SJCRH30 (cell line): ENCODE measurements around the gene FN3K. TPM values are rescaled to one million over a fixed set of nuclear protein-coding genes. Genes with fewer than 3 reads are reported as not detected.
A peak's percentile ranks its signal among the peaks of the same experiment; 100 is the strongest.

Experiments used
- DNase-seq, 2 experiments: peaks; one replicate each; pipeline ENCODE4 v3.0.0-alpha.2; 2015 to 2020
- H3K27ac ChIP-seq: fragments of 250-450 bp; sonication (Bioruptor Pico); 2 replicates; pipeline ENCODE4 v1.5.1; 2020; ENCODE audit warnings: mild to moderate bottlenecking, moderate library complexity
- H3K27me3 ChIP-seq: fragments of 250-450 bp; sonication (Bioruptor Pico); 2 replicates; pipeline ENCODE4 v1.5.1; 2020; ENCODE audit warnings: mild to moderate bottlenecking, moderate library complexity
- H3K36me3 ChIP-seq: fragments of 250-450 bp; sonication (Bioruptor Pico); 2 replicates; pipeline ENCODE4 v1.5.1; 2020; ENCODE audit warnings: mild to moderate bottlenecking, moderate library complexity
- H3K4me1 ChIP-seq: fragments of 250-450 bp; sonication (Bioruptor Pico); 2 replicates; pipeline ENCODE4 v1.5.1; 2020; ENCODE audit warnings: mild to moderate bottlenecking, moderate library complexity
- H3K4me3 ChIP-seq: fragments of 250-450 bp; sonication (Bioruptor Pico); 2 replicates; pipeline ENCODE4 v1.5.1; 2020; ENCODE audit warnings: mild to moderate bottlenecking, moderate library complexity
- H3K9me3 ChIP-seq: fragments of 250-450 bp; sonication (Bioruptor Pico); replicated peaks from 2 replicates; pipeline ENCODE4 v1.5.1; 2020; ENCODE audit warnings: mild to moderate bottlenecking, moderate library complexity
- total RNA-seq: library from RNA; depleted of rRNA; stranded (reverse); fragments of >200 nt; shearing (Covaris generic); gene quantifications from 2 replicates; pipeline ENCODE4 v1.2.3, GENCODE V29; 2014

Gene FN3K
- total RNA-seq, 1 experiment from 2014 or later, result 2.1 TPM

GRCh38 chr17:82713071-82713723 lies 22.2 kb upstream of the FN3K start:
- Histone ChIP-seq H3K27ac (no peak overlapping the region), H3K4me1 (peaks cover 23% of the 10 kb centered on the region), H3K9me3 (no peaks in the 10 kb centered on the region), H3K36me3 (no peaks in the 10 kb centered on the region; the same call in 1 of the 2 replicates), H3K4me3 (no peak overlapping the region), H3K27me3 (no peaks in the 10 kb centered on the region)
- no peak for DNase-seq

- H3K9me3 ChIP-seq, result no peaks in the 10 kb centered on the region
- peak within 1 kb of the TSS; percentile 70 for H3K27ac ChIP-seq
- H3K36me3 ChIP-seq, result peaks cover 27% of the 10 kb centered on the region
- H3K4me1 ChIP-seq, result peaks cover 3% of the 10 kb centered on the region
- DNase-seq, result peak; percentile 100
- peak within 1 kb of the TSS; percentile 93 for H3K4me3 ChIP-seq
- no peaks in the 10 kb centered on the region for H3K27me3 ChIP-seq
Observed at GRCh38 chr17:82716203-82717010, 19.0 kb upstream of the FN3K start, which contains the start of gene FN3KRP. TSS of gene FN3KRP (plus strand) at chr17:82716706. CDS start at chr17:82716756, 50 bp downstream.

- H3K27ac ChIP-seq, result no peak overlapping the region
- no peaks in the 10 kb centered on the region for H3K9me3 ChIP-seq
- no peak for DNase-seq
- peaks cover 3% of the 10 kb centered on the region for H3K4me1 ChIP-seq
- H3K27me3 ChIP-seq, result no peaks in the 10 kb centered on the region
- H3K36me3 ChIP-seq, result peaks cover 47% of the 10 kb centered on the region
- H3K4me3 ChIP-seq, result no peak overlapping the region
Observed at GRCh38 chr17:82718986-82719685, 16.3 kb upstream of the FN3K start.

- Histone ChIP-seq H3K4me3 (no peak overlapping the region), H3K27me3 (no peaks in the 10 kb centered on the region)
Observed at GRCh38 chr17:82720204-82720603, 15.2 kb upstream of the FN3K start.

GRCh38 chr17:82722341-82723013 lies 12.9 kb upstream of the FN3K start:
- H3K27ac ChIP-seq, result no peak overlapping the region
- peaks cover 3% of the 10 kb centered on the region; the same call in 1 of the 2 replicates for H3K4me1 ChIP-seq
- peaks cover 74% of the 10 kb centered on the region for H3K36me3 ChIP-seq
- no peaks in the 10 kb centered on the region for H3K9me3 ChIP-seq
- H3K4me3 ChIP-seq, result no peak overlapping the region
- DNase-seq, result no peak
- H3K27me3 ChIP-seq, result no peaks in the 10 kb centered on the region

More at GRCh38 chr17:82720204-82720603, 15.2 kb upstream of the FN3K start:
- DNase-seq, result no peak
- Histone ChIP-seq H3K4me1 (peaks cover 3% of the 10 kb centered on the region), H3K9me3 (no peaks in the 10 kb centered on the region), H3K36me3 (peaks cover 55% of the 10 kb centered on the region), H3K27ac (no peak overlapping the region)

GRCh38 chr17:82723169-82723807 lies 12.1 kb upstream of the FN3K start:
- H3K27ac ChIP-seq, result no peak overlapping the region
- no peaks in the 10 kb centered on the region for H3K27me3 ChIP-seq
- H3K4me3 ChIP-seq, result no peak overlapping the region
- no peaks in the 10 kb centered on the region for H3K9me3 ChIP-seq
- H3K36me3 ChIP-seq, result peaks cover 82% of the 10 kb centered on the region
- no peaks in the 10 kb centered on the region for H3K4me1 ChIP-seq
- DNase-seq, result no peak

- Histone ChIP-seq H3K36me3 (peaks cover 80% of the 10 kb centered on the region), H3K9me3 (no peaks in the 10 kb centered on the region)
Observed at GRCh38 chr17:82726427-82726826, 9.0 kb upstream of the FN3K start.

GRCh38 chr17:82729479-82730260 lies 5.7 kb upstream of the FN3K start:
- Histone ChIP-seq H3K4me1 (no peaks in the 10 kb centered on the region), H3K9me3 (peaks cover 9% of the 10 kb centered on the region), H3K27ac (no peak overlapping the region), H3K4me3 (no peak overlapping the region), H3K27me3 (no peaks in the 10 kb centered on the region), H3K36me3 (peaks cover 78% of the 10 kb centered on the region)
- no peak for DNase-seq

More at GRCh38 chr17:82726427-82726826, 9.0 kb upstream of the FN3K start:
- DNase-seq, result no peak
- Histone ChIP-seq H3K27me3 (no peaks in the 10 kb centered on the region), H3K27ac (no peak overlapping the region), H3K4me1 (no peaks in the 10 kb centered on the region), H3K4me3 (no peak overlapping the region)

- Histone ChIP-seq H3K9me3 (peaks cover 9% of the 10 kb centered on the region), H3K4me1 (no peaks in the 10 kb centered on the region), H3K36me3 (peaks cover 60% of the 10 kb centered on the region), H3K27ac (no peak overlapping the region), H3K27me3 (no peaks in the 10 kb centered on the region), H3K4me3 (no peak overlapping the region)
- no peak for DNase-seq
Observed at GRCh38 chr17:82732118-82732743, 3.2 kb upstream of the FN3K start.

- Histone ChIP-seq H3K36me3 (peaks cover 36% of the 10 kb centered on the region), H3K4me1 (no peaks in the 10 kb centered on the region), H3K9me3 (peaks cover 21% of the 10 kb centered on the region), H3K27ac (no peak overlapping the region), H3K4me3 (no peak overlapping the region), H3K27me3 (no peaks in the 10 kb centered on the region)
- no peak for DNase-seq
Observed at GRCh38 chr17:82736511-82737185, 1.2 kb downstream of the FN3K start.

- Histone ChIP-seq H3K9me3 (peaks cover 20% of the 10 kb centered on the region), H3K36me3 (peaks cover 20% of the 10 kb centered on the region), H3K4me3 (no peak overlapping the region), H3K4me1 (no peaks in the 10 kb centered on the region), H3K27me3 (no peaks in the 10 kb centered on the region), H3K27ac (no peak overlapping the region)
- DNase-seq, result no peak
Observed at GRCh38 chr17:82737967-82738877, 2.8 kb downstream of the FN3K start.
